HG03025 (cell line): Measurements from ENCODE around the gene SMIM34.
"Not testable (repeated sequence)": the region's sequence is repeated elsewhere in the genome, so short reads cannot be mapped to it uniquely, and the experiment has no call there.

Experiments
- ATAC-seq: cut with Tn5 transposase; IDR thresholded peaks from one replicate; pipeline ENCODE4 v1.9.1; 2021; ENCODE audit warnings: mild to moderate bottlenecking, moderate library complexity; ENCODE audit not compliant: unreplicated experiment, low FRiP score

Gene SMIM34, protein sequence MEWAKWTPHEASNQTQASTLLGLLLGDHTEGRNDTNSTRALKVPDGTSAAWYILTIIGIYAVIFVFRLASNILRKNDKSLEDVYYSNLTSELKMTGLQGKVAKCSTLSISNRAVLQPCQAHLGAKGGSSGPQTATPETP

DNA sequence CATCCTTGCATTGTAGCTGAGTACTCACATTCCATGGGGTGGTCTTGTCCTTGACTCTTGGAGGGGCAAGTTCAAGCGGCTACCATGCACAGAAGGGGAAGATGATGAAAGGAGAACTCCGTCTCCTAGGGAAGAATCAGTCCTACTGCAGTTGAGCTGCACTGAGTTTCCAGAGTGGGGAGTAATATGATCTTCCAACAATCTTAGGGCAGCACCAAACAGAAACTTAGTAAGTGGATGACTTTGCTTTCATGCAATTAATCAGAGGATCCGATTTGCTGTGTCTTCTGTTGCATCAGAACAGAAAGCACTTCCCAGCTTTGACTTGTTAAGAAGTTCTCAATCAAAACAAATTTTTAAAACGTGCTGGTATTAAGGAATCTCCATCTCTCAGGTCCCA lies at the start of gene SMIM34:
TSS of gene SMIM34 (minus strand) at position 147 of the 400 bp plus-strand sequence. CDS start at position 35, 112 bp downstream.
- not testable (repeated sequence) for ATAC-seq

DNA sequence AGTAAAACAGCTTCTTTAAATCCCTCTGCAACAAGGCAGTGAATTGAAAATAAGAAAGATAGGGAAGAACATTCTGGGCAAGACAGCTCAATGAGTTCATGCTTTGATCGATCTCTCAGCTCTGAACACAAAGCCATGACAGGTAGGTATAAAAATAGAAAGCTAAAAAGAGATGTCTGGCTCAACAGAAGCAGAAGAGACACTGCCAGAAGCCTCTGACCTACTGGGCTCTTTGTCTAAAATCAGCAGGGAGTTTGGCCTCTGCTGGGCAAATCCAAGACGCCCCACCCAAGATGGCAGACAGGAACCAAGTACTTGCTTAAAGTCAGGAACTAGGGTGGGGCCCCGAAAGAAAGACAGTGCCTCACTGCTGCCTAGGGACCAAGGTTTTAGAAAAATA lies 43.6 kb upstream of the SMIM34 start:
- ATAC-seq, result not testable (repeated sequence)

DNA sequence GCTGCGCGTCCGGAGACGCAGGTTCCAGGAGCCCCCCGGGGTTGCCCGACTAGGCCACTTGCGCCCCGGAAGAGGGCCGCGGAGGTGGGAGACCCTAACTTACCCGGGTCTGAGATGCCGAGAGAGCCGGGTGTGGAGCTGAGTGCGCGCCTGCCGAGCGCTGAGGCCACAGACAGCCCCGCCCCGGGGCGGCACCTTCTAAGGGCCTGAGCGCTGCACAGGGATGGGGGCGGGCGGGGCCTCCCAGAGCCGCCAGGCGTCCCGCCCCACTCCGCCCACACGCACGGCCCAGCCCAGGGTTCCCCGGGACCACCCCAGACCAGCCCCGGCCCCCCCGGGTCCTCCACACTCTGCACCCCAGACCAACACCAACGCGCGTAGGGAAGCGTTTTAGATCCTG lies 35.7 kb upstream of the SMIM34 start:
- ATAC-seq, result not testable (repeated sequence)

DNA sequence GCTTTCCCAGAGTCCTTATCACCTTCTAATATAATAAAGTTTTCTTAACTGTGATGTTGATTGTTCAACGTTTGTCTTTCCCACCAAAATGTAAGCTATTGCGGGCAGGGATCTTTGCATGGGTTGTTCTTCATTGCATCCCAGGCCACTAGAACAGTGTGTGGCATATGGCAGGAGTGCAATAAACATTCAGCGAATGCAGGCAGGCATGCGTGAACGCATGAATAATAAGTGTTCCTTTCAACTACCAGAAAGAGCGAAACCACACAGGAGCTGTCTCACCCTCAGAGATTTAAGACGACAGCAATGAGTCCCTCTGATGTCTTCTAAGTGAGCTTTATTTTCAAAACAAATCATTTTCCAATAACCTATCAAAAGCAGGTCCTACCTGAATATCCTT lies 34.5 kb upstream of the SMIM34 start:
- ATAC-seq, result not testable (repeated sequence)

DNA sequence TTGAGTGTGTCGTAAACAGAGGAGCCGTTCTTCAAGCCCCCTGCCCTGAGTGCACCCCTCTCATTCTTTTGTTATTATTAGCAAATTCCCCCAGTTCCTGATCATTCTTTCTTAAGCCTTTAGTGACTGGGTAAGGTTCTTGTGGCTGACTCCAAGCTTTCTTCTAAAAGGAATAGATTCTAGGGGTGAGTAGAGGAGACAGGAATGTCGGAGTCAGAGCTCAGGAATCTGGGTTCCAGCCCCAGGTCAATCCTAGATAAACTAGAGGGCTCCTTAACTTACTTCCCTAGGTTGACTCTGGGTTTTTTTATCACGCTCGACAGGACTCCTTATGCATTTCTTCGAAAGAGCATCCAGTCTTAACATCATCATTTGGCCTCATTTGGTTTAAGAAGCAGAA lies 32.4 kb upstream of the SMIM34 start:
- not testable (repeated sequence) for ATAC-seq

DNA sequence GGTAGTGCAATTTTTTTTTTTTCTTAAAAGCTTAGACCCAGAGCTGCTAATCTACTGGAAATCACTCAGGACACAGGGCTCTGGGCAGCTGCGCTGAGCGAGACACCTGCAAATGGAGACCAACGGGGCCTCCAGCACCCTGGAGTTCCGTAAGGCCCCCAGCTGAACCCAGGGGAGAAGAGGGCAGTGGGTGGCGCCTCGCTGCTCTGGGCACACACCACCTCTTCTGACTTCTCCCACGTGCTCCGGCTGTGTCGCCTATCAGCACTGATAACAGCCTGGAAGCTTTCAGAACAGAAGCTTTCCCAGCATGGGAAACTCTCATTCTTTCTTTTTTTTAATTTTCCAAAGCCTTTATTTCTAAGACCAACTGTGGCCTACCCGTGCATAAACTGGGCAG lies 31.9 kb upstream of the SMIM34 start:
- ATAC-seq, result not testable (repeated sequence)

DNA sequence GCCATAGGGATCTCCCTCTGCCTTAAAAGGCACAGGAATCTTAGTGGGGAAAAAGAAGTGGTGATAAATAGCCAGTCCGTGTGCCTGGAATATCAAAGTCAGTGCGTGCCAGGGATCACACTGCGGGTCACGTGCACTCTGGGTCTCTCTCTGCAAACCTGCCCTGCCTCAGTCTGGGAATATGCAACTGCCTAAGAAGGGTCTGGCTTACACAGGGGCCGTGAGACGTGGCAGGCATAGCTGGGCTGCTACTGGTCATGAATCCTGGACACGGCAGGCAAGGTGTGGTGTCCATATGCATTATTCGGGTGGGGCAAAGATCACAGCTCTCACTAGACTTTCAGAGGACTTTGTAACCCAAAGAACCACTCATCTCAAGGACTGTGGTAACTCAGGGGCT lies 23.3 kb upstream of the SMIM34 start:
- ATAC-seq, result not testable (repeated sequence)

DNA sequence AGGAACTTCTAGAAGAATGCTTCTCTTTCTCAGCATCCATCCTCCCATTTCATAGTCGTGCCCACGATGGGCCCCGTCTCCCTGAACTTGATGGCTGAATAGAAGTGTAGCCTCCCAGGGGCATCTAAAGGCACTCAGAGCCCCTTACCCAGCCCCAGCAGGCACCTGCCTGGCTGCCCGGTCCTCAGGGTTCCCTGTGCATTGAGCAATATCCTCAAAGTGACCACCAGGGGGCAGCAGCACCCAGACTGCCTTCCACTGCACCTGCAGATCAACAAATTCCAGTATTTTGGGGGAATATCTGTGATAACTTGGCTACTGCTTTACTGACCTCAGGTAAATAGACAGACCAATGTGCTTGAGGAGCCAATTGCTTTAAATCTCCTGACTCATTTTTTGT lies 19.7 kb upstream of the SMIM34 start:
- ATAC-seq, result not testable (repeated sequence)

DNA sequence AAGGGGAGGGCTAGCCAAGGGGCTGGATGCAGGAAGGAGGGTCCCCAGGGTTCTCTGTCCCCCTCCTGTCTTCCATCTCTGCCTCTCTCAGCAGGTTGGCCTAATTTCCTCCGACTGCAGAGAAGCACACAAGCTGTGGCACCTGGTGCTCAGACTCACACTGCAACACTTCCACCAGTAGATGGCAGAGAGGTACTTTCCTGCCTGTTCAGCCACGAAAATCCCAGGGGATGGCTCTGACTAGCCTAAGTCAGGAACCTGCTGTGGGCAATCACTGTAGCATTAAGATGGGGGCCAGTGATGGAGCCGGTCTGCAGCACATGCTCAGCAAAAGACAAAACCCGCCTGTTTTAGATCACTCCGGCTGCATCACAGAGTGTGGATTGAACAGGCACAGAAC lies 6.0 kb upstream of the SMIM34 start:
- ATAC-seq, result not testable (repeated sequence)

DNA sequence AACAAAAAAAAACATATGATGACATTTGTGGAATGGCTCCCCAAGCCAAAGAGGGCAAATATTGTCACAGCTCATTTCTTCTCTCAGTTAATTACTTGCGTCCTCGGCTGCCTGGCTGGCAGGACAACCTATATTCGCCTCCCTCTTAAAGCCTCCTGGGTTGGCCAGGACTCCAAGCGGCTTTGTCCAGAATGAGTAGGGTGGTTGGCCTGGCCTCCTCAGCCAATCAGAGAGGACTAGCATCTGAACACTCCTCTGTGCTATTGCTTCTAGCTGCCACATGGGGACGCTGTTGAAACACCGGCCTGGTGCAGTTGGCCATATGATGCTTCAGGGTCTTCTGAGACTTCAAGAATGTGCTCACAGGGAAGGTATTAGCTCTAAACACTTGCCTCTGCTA lies 4.7 kb upstream of the SMIM34 start:
- not testable (repeated sequence) for ATAC-seq

DNA sequence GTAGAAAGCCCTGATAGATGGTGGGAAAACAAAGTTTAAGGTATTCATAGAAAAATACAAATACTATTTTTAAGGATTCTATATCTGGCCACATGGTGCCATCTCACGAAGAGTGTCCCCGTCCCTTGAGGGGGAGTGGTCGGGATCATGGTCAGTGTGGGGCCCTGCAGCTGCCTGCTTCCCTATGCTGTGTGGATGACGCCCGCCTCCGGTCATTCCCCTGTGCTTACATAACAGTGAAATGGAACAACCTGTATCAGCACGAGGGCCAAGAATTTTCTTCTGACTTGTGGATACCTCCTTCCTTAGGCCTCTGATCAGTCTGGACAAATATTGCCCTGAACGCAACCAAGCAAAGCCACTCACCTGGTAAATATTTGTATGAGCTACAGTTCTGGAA lies 3.6 kb upstream of the SMIM34 start:
- ATAC-seq, result not testable (repeated sequence)

DNA sequence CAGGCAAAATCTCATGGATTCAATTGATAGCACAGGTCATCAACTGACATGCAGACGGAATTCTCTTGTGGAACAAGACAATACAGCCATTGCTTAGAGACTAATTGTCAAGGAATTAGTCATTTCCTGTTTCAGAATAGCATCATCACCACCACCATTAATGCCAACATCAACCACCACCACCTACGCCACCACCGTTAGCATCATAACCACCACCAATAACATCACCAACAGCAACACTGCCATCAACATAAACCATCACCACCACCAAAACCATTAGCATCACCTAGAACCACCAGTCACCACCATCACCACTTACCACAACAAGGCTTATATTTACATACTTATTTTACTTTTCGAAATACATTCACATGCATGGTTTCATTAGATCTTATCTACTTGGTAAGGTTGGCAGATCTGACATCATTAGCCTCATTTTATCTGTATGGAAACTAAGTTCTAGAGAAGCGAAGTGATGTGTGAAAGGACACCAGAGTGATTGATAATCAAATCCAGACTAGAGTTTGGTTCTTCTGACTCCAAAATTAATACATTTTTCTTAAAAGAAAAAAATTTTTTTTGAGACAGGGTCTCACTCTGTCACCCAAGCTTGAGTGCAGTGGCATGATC lies 6.2 kb downstream of the SMIM34 start:
- not testable (repeated sequence) for ATAC-seq

DNA sequence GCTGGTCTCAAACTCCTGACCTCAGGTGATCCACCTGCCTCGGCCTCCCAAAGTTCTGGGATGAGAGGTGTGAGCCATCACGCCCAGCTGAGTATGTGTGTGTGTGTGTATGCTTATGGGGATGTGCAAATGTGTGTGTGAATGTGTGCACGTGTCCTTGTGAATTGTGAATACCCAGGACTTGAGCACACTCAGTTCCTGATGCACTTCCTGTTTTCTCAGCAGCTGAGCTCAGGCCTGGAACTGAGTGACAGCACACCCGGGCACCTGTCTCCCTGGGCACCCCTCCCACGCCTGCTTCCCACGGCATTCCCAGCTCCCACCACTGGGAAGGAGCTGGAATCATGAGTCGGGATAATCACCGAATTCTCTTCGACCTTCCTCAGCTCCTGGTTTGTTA lies 16.5 kb downstream of the SMIM34 start:
- not testable (repeated sequence) for ATAC-seq

DNA sequence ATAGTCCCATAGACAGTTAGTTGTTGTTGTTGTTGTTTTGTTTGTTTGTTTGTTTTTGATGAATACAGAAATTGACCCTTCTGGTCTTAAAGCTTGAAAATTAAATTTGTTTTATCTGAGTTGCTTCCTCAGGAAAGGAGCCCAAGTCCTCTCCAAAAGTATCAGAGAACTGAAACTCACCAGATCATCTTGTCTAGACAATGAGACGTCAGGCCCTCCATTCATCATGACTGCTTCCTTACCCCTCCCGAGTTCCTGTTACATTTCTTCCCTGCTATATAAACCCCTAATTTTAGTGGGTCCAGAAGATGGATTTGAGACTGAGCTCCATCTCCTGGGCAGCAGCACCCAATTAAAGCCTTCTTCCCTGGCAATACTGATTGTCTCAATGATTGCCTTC lies 17.1 kb downstream of the SMIM34 start:
- not testable (repeated sequence) for ATAC-seq

DNA sequence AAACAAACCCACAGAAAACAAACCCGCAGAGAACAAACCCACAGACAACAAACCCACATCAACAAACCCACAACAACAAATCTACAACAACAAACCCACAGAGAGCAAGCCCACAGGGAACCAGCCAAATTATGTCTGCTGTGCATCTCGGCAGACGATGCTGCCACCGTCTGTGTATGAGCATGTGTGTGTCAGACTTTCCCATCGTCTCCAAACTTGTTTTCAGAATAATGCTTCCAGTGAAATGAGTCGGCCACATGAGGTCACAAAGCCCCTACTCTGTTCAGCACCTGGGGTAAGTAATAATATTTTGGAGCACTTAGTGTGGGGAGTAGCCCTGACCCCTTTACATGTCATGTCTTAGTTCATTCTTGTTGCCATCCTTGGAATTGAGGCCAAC lies 17.6 kb downstream of the SMIM34 start:
- ATAC-seq, result not testable (repeated sequence)

DNA sequence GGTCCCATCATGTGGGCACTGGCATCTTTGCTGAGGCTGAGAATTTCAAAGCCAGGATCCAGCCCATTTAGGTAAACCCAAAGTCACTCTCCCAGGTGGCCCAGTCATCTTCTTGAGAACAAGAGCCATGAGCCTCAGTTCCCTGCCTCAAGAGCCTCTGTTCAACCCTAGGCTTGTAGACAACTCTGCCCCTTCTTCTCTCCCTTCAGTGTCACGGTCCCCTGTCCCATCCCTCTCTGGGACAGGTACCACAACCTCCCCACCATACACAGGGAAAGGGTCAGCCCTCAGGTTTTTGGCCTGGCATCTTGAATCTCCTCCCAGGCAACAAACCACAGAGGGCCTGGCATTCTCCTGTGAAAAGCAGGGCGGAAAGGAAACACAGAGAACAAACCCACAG lies 18.1 kb downstream of the SMIM34 start:
- not testable (repeated sequence) for ATAC-seq

DNA sequence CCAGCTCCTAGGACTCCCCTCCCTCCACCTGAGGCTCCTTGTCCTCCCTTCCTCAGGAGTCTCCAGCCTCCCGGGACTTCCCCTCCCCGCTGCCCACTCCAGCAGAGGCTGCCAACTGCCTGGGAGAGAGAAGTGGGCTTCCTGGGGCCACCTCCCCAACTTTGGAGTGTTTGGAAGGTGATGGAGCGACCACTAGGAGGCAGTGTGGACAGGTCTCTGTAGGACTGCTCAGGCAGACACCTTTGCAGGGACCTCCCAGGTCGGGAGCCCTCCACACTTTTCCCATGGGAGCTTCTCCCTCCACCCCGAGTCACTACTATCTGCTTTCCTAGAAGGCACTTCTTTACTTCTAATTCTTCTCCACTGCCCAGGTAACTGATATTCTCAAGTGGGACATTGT lies 19.0 kb downstream of the SMIM34 start:
- not testable (repeated sequence) for ATAC-seq

DNA sequence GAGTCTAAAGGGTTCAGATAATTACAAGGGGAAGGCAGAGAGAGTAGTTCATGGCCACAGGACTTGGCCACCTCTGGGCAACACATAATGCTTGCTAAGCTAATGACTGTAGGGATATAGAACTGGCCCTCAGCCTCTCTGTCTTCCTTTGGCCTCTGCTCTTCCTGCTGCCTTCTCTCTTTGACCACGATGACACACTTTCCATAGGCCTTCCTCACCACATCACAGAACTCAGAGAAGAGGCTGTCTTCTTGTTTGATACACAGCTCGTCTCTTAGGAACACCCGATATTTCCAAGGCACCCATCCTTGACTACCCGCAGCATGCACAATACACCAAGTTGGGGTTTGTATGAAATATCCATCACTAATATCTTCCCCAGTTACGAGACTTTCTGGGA lies 23.2 kb downstream of the SMIM34 start:
- ATAC-seq, result not testable (repeated sequence)

DNA sequence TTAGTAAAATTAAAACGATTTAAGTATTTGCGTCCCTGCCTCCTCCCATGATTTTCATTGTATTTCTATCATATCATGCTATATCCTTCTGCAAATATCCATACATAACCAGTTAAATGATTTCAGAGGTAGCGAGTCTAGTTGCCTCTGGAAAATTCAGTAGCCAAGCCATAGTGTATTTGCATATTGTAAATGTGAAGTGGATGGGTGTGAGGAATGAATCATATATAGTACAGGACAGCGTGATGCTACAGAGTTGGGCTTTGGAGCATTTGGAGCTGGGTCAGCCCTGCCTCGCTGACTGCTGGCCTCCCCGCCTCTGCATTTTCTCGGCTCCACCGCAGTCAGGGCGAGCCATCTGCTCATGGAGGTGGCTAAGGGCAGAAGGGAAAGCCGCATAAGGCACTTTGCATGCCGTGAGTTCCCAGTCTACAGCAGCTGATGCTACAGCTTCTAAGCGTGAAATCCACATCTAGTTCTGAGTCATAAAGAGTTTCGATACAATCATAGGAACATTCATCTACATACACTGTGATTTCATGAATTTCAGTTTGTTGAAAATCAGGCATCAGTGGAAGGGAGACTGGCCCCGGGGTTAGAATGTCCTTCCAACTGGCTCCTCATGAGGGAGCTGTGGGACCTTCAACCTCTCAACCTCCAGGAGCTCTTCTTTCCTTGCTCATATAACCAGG lies 39.9 kb downstream of the SMIM34 start:
- ATAC-seq, result peak; percentile 83

DNA sequence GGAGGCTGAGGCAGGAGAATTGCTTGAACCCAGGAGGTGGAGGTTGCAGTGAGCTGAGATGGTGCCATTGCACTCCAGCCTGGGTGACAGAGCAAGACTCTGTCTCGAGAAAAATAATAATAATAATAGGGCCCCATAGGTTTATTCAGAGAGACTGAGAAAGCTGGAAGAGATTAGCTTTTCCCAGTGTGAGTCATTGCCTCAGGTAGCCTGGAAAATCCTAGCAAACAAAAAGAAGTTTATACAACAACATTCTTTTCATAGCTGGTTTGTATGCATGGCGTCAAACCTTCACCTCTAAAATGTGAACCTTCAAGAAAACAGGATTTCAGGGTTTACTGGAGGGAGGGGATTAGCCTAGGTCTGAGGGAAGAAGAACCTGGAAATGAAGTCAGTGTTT lies 40.6 kb downstream of the SMIM34 start:
- not testable (repeated sequence) for ATAC-seq

DNA sequence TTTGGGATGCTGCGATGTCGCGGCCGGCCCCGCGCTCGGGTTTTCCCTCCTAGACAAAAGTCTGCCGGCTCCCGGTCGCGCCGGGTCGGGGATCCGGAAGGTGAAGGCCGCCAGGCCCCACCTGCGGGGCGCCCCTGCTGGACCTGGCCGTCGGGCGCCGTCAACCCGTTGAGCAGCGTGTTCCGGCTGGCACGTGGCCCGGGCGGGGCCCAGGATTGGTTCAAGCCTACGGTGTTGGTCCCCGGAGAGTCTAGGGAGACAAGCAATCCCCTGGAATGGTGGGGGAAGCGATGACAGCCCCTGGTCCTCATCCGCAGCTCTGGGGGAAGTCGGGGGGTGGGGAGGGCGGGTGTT lies 48.2 kb downstream of the SMIM34 start:
- ATAC-seq, result peak; percentile 43
